Activated CD8-positive, alpha-beta memory T cell treated with anti-CD3 and anti-CD28 coated beads, Interleukin-2, amount 50 U/mL, for 48 hours (primary cell): Measurements from ENCODE around the gene ARPC2.

Experiments used
- DNase-seq: peaks from one replicate; pipeline ENCODE4 v3.0.0-alpha.2; 2020

ARPC2 gene

GRCh38 chr2:218256612-218257350, 39.8 kb downstream of the ARPC2 start:
- no peak for DNase-seq

GRCh38 chr2:218257390-218257981, 40.5 kb downstream of the ARPC2 start:
- DNase-seq = peak; percentile 88

GRCh38 chr2:218259099-218259961, 42.3 kb downstream of the ARPC2 start:
- DNase-seq = no peak

DNA sequence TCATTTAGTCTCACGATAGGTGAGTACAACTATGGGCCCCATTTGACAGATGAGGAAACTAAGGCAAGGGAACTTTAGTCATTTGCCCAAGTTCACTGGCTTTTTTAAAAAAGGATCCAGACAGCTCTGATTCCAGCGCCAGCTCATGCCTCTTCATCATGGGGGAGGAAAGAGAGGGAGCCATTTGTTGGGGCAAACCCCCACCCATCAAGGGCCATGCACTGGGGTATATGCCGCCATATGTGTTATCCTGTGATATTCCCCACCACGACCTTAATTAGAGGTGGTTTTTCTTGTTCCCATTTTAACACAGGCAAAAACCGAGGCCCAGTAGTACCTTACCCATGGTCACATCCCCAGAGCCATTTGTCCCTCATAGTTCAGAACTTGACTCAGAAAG, 43.2 kb downstream of the ARPC2 start:
- no peak for DNase-seq

DNA sequence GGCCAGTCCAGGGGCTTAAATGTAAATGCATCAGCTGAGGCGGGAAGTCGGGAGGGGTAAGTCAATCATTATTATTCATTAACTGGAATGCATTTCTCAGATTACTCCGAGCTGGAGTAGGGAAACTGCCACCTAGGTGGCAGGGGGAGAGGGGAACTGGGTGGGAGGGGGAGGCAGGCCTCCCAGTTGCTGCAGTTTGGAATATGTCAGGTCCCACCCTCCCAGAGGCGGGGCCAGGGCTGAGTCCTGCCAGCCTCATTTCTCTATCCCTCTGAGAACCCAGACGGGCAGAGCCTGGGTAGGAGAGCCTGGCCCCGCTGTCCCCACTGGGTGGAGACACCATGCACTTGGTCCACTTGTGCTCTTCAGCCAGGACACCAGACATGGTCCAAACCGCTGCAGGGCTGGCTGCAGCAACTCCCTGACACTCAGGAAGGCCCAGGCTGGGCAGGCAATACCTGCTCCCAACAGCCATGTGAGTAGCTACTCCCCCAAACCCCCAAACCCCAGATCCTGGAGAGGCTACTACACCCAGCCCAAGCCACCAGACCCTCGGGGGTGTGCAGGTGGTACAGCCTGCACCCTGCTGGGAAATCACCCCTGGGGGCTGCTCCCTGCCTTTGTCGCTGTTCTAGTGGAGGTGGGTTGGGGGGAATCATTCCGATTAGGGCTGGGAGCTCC, 43.9 kb downstream of the ARPC2 start, which contains the start of gene GPBAR1:
Gene GPBAR1 (plus strand): TSS at position 274 of the 681 bp plus-strand sequence. CDS start 1,710 bp downstream, outside the sequence.
- no peak for DNase-seq

DNA sequence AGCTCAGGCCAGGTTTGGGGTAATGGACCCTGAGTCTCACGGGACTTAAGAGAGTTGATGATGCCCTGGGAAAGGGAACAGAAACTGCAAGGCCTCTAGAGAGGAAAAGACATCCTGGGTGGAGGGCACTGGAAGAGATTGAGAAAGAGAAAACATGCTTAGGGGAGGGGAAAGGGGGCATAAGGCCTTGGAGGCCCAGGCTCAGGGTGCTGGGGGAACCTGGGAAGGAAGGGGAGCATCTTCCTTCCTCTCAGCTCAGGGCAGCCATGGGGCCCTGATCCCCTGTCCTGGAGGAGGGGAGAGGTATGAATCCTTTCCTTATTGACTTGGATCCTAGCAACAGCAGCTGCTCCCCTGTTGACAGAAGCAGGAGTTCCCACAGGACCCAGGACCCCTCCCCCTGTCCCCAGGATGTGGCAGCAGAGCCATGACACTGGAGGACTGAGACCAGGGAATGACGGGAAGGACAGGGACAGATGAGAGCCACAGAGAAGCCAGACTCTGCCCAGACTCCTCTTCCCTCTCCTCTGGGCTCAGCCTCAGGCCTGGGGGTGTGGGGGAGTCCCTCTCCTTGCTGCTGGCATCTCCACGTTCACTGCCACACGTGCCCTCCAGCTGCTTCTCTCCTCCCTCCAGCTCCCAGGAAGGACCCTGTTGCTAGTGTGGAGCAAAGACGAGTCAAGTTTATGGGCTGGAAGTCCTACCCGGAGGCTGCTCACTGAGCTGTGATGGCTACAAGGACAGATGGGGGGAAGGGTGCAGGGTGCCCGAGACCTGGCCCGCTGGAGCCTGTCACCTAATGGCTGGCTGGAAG, 44.6 kb downstream of the ARPC2 start:
- DNase-seq = no peak

DNA sequence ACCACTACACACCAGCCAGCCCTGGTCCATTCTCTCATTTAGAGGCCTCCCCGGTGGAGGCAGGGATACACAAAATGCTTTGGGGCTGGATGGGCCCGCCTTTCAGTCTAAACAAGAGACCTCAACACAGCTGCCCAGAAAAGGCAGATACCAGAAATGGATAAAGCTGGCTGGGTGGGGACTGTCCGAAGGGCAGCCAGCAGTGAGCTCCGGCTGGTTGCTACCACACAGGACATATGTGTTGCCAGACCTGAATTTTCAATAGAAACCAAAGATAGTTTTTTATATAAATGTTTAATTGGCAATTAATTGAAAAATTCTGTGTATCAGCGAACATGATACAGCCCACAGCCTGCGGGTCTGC, 45.2 kb downstream of the ARPC2 start:
- no peak for DNase-seq

DNA sequence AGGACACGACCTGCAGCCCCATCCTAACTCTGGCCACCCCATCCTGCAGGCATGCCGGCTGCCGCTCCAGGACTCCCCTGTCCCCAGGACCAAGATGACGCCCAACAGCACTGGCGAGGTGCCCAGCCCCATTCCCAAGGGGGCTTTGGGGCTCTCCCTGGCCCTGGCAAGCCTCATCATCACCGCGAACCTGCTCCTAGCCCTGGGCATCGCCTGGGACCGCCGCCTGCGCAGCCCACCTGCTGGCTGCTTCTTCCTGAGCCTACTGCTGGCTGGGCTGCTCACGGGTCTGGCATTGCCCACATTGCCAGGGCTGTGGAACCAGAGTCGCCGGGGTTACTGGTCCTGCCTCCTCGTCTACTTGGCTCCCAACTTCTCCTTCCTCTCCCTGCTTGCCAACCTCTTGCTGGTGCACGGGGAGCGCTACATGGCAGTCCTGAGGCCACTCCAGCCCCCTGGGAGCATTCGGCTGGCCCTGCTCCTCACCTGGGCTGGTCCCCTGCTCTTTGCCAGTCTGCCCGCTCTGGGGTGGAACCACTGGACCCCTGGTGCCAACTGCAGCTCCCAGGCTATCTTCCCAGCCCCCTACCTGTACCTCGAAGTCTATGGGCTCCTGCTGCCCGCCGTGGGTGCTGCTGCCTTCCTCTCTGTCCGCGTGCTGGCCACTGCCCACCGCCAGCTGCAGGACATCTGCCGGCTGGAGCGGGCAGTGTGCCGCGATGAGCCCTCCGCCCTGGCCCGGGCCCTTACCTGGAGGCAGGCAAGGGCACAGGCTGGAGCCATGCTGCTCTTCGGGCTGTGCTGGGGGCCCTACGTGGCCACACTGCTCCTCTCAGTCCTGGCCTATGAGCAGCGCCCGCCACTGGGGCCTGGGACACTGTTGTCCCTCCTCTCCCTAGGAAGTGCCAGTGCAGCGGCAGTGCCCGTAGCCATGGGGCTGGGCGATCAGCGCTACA, 45.9 kb downstream of the ARPC2 start:
- no peak for DNase-seq

DNA sequence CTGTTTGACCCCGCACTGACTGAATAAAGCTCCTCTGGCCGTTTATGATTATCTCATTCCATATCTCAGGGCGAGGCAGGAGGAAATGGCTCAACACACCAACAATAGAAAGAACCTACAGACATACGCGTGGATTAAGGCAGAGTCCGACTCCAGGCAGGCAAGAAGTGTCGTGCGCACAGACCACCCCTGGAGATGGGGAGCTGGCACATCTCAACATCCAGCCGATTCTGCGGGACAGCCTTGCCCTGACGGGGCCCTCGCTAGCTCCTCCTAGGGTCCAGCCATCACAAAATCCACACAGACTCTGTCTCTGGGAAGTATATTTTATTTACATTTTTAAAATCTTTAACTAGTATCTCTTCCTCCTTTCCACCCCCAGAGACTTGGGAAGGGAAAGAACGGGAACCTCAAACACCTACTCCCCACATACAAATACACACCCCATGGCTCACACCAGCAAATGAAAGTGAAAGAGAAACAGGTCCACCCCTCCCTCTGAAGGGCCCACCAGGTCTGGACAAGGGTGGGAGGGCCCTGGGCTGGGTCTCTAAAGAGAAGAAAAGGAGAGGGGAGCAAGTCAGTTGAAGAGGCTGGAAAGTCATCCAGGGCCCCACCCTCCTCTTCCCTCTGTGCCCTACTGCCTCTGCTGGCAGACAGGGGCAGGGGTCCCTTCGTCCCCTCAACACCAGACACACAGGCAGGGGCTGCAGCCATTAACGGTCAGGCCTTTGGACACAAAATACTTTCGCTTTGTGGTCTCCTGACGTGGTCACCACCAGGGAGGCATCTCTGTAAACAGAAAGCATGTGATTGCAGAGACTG, 47.0 kb downstream of the ARPC2 start:
- DNase-seq = no peak

DNA sequence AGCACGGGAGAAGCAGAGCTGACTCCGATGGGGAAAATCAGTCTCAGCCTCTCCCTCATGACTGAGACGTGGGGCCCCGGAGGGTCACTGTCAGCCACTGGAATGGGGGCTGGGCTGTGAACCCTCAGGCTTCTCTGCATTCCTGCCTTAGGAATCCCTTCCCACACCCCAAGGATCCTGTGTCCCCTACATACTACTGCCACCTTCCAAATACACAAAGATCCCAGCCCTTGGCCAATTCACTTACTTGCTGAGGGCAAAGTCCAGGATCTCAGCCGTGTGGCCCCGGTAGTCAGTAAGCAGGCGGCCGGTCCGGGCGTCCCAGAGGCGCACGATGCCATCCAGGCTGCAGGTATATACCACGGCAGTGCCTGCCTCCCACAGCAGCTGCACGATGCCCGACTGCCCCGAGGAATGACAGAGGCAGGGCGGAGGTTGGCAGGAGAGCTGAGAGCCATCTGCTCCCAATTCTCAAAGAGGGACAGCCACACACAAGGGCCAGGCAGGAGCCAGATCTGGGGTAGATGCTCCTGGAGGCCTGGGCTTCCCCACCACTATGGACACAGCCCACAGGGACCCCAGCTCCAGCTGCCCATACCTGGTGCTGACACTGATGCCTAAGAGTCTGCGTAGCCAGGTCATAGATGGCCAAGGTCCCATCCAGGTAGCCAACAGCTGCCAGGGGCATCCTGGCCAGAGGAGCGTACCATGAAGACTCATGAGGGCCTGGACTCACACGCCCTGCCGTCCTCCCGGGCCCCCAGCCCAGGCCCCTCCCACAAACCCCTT, 48.0 kb downstream of the ARPC2 start:
- no peak for DNase-seq

- DNase-seq = no peak
These were observed 48.6 kb downstream of the ARPC2 start for GRCh38 chr2:218265626-218266025.

- no peak for DNase-seq
These were observed 49.5 kb downstream of the ARPC2 start for GRCh38 chr2:218266316-218266979.

DNA sequence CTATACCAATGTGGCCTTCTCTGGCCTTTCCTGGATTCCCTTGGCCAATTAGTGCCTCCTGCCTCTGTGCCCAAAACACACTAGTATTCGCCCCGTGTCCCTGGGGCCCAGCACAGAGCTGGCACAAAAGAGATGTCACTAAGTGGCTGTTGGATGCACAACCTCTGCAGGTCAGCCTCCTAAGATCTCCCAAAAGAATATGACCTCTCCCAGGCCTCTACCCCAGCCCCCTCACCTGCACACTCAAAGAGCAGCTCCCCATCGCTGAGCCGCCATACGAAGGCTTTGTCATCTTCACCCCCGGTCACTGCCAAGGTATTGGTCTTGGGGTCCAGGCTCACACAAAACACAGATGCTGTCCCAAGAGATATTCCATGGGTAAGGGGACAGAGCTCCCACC, 50.3 kb downstream of the ARPC2 start:
- no peak for DNase-seq

- DNase-seq = peak; percentile 100
These were observed 53.1 kb downstream of the ARPC2 start, which contains the start of the genes AAMP and PNKD for GRCh38 chr2:218269900-218270720. Gene AAMP, minus strand, starts transcription at chr2:218270137. Its CDS starts 51 bp downstream, at chr2:218270086. Gene PNKD, plus strand, starts transcription at chr2:218270519. Its CDS starts 17 bp downstream, at chr2:218270536.

DNA sequence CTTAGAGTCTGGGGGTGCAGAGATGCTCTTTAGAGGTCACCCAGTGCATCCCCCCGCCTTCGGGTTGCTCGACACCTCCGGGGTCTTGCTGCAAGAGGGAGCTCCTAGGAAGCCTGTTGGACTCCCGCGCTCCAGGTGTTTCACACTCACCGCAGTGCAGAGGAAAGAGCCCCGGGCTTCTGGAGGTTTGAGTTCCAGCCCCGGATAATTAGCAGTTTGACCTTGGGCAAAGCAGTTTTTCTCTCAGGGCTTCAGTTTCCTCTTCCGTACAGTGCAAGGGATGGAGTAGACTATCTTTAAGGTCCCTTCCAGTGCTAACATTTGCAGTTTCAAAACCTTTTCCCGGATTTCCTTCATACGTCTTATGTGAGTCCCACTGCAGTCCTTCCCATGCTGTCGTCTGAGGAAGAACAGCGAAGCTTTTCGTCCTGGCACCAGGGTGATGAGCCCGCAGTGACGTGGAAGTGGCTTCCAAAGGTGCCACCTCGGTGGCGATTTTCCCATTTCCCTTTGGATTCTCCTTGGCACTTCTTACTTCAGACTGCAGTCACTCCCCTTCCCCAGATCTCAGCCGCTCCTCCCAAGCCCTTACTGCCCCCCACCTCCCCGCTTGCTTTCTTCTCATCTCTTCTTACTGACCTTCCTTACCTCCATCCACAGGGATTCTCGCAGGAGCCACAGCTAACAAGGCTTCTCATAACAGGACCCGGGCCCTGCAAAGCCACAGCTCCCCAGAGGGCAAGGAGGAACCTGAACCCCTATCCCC, 53.9 kb downstream of the ARPC2 start:
- DNase-seq = no peak

GRCh38 chr2:218271487-218271797, 54.5 kb downstream of the ARPC2 start:
- no peak for DNase-seq
